A673 (cell line): Measurements from ENCODE around the gene FHIT. TPM values are rescaled to one million over a fixed set of nuclear protein-coding genes. Genes with fewer than 3 reads are reported as not detected.
A peak's percentile ranks its signal among the peaks of the same experiment; 100 is the strongest.

Experiments used
- BruUV-seq: library from RNA; stranded (reverse); fragments of 400-500 nt; replicated peaks from 2 replicates; lab custom pipeline; 2021; lab: Mats Ljungman, UMichigan
- CTCF ChIA-PET: fragments of 300-600 bp; sonication (Branson Sonifier 250); formaldehyde crosslinking; loops from one replicate; lab custom pipeline; 2022; ENCODE audit warnings: antibody characterized with exemption; lab: Charles Lee
- POLR2A ChIA-PET: fragments of 300-600 bp; sonication (Branson Sonifier 250); formaldehyde crosslinking; loops from one replicate; lab custom pipeline; 2022; ENCODE audit warnings: antibody characterized with exemption; ENCODE audit not compliant: low non-redundant PET; lab: Charles Lee
- DNase-seq: peaks from one replicate; pipeline ENCODE4 v3.0.0-alpha.2; 2015; ENCODE audit warnings: low spot score
- H3K27ac ChIP-seq: fragments of 200-600 bp; sonication (generic); 2 replicates; pipeline ENCODE4 v1.5.1; 2016; ENCODE audit warnings: mixed run types, low read depth, mild to moderate bottlenecking, mixed read lengths, antibody characterized with exemption, low read length; ENCODE audit not compliant: poor library complexity, severe bottlenecking
- H3K27me3 ChIP-seq: fragments of 200-600 bp; sonication (generic); replicated peaks from 2 replicates; pipeline ENCODE4 v1.6.1; 2017; ENCODE audit warnings: mixed run types, low read depth, mild to moderate bottlenecking, mixed read lengths, antibody characterized with exemption, low read length; ENCODE audit not compliant: insufficient read depth, poor library complexity
- H3K36me3 ChIP-seq: fragments of 200-600 bp; sonication (generic); 2 replicates; pipeline ENCODE4 v1.6.1; 2016; ENCODE audit warnings: mixed run types, mild to moderate bottlenecking, mixed read lengths, antibody characterized with exemption, low read length; ENCODE audit not compliant: insufficient read depth, poor library complexity, severe bottlenecking
- H3K4me1 ChIP-seq: fragments of 200-600 bp; sonication (generic); 2 replicates; pipeline ENCODE4 v1.6.1; 2017; ENCODE audit warnings: mixed run types, mild to moderate bottlenecking, mixed read lengths, antibody characterized with exemption, low read length; ENCODE audit not compliant: insufficient read depth, poor library complexity, severe bottlenecking
- H3K4me3 ChIP-seq: fragments of 200-600 bp; sonication (generic); 2 replicates; pipeline ENCODE4 v1.5.1; 2016; ENCODE audit warnings: low read depth, mixed run types, mild to moderate bottlenecking, mixed read lengths, low read length; ENCODE audit not compliant: poor library complexity, severe bottlenecking
- H3K9me3 ChIP-seq: fragments of 200-600 bp; sonication (generic); 2 replicates; pipeline ENCODE4 v1.6.1; 2016; ENCODE audit warnings: mixed run types, low read depth, mild to moderate bottlenecking, mixed read lengths, antibody characterized with exemption, low read length; ENCODE audit not compliant: poor library complexity, severe bottlenecking
- CTCF ChIP-seq: fragments of 300-800, 200-600 bp; sonication (generic); conservative IDR thresholded peaks from 2 replicates; pipeline ENCODE4 v1.5.1; 2017; ENCODE audit warnings: low read depth, mild to moderate bottlenecking, antibody characterized with exemption, low read length, moderate library complexity, mixed read lengths
- EZH2 ChIP-seq: fragments of 200-600 bp; sonication (generic); IDR thresholded peaks from 2 replicates; pipeline ENCODE4 v1.6.1; 2017; ENCODE audit warnings: borderline replicate concordance, low read depth, mild to moderate bottlenecking, mixed read lengths, antibody characterized with exemption, low read length; ENCODE audit not compliant: poor library complexity, severe bottlenecking
- intact Hi-C: fragments of 100-400 bp; cut with micrococcal nuclease; formaldehyde crosslinking; loops from one replicate; pipeline ENCODE4 v1.10.0; 2022; ENCODE audit not compliant: unreplicated experiment
- total RNA-seq: library from RNA; stranded (reverse); gene quantifications from 2 replicates; pipeline ENCODE4 v1.2.3, GENCODE V29; 2021

FHIT gene
- total RNA-seq, 1 experiment from 2014 or later = not detected

- ChIA-PET CTCF (no interaction called here), POLR2A (no interaction called here)
- BruUV-seq = no TSS peak
- Histone ChIP-seq H3K4me3 (no peak overlapping the region), H3K27ac (no peak overlapping the region), H3K27me3 (no peaks in the 10 kb centered on the region), H3K4me1 (no peaks in the 10 kb centered on the region), H3K9me3 (no peaks in the 10 kb centered on the region), H3K36me3 (no peaks in the 10 kb centered on the region)
- no peak for TF ChIP-seq CTCF
- no peak for TF ChIP-seq EZH2
- intact Hi-C loops = no loop called here
- DNase-seq = no peak
Measured at GRCh38 chr3:59756934-59757333, 1494.3 kb downstream of the FHIT start.

GRCh38 chr3:59754456-59755129 lies 1496.7 kb downstream of the FHIT start:
- CTCF ChIA-PET = no interaction called here
- H3K36me3 ChIP-seq = no peaks in the 10 kb centered on the region
- TF ChIP-seq CTCF = no peak
- no peak for TF ChIP-seq EZH2
- H3K27me3 ChIP-seq = no peaks in the 10 kb centered on the region
- POLR2A ChIA-PET = no interaction called here
- no peaks in the 10 kb centered on the region for H3K9me3 ChIP-seq
- no peaks in the 10 kb centered on the region for H3K4me1 ChIP-seq
- no peak overlapping the region for H3K4me3 ChIP-seq
- BruUV-seq = no TSS peak
- intact Hi-C loops = no loop called here
- DNase-seq = peak; percentile 25
- H3K27ac ChIP-seq = no peak overlapping the region

- intact Hi-C loops = no loop called here
- BruUV-seq = no TSS peak
- Histone ChIP-seq H3K9me3 (no peaks in the 10 kb centered on the region), H3K4me3 (no peak overlapping the region), H3K27ac (no peak overlapping the region), H3K27me3 (no peaks in the 10 kb centered on the region), H3K4me1 (no peaks in the 10 kb centered on the region), H3K36me3 (no peaks in the 10 kb centered on the region)
- POLR2A ChIA-PET = no interaction called here
- DNase-seq = peak; percentile 9
- CTCF ChIA-PET = no interaction called here
- TF ChIP-seq CTCF (no peak), EZH2 (no peak)
Measured at GRCh38 chr3:59753808-59754450, 1497.3 kb downstream of the FHIT start.
